ENCODE data around the gene HIBCH.

DNA sequence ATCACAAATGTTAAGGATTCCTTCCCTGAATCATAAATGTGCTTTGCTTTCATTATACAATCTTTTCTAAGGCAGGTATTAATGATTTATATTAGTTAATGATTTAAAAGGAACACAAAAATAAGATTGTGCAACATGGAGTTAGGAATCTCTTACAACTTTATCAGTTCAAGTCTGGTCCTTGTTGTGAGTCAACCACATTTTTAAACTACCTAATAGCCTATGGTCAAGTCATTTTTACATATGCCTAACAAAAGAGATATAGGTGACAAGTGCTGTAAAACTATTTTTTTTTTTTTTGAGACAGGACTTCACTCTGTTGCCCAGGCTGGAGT lies 15.6 kb upstream of the HIBCH start:
- no peak for TF ChIP-seq EZH2 (IDR thresholded peaks at IDR 0.05; ENCODE audit: low read depth, unreplicated experiment)
- no peak for TF ChIP-seq POLR2AphosphoS5 (IDR thresholded peaks at IDR 0.05; ENCODE audit: low read depth)
- TF ChIP-seq, protein P1, sequence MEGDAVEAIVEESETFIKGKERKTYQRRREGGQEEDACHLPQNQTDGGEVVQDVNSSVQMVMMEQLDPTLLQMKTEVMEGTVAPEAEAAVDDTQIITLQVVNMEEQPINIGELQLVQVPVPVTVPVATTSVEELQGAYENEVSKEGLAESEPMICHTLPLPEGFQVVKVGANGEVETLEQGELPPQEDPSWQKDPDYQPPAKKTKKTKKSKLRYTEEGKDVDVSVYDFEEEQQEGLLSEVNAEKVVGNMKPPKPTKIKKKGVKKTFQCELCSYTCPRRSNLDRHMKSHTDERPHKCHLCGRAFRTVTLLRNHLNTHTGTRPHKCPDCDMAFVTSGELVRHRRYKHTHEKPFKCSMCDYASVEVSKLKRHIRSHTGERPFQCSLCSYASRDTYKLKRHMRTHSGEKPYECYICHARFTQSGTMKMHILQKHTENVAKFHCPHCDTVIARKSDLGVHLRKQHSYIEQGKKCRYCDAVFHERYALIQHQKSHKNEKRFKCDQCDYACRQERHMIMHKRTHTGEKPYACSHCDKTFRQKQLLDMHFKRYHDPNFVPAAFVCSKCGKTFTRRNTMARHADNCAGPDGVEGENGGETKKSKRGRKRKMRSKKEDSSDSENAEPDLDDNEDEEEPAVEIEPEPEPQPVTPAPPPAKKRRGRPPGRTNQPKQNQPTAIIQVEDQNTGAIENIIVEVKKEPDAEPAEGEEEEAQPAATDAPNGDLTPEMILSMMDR (conservative IDR thresholded peaks at IDR 0.05; ENCODE audit: low read depth in 2 of 2) = no peak
- TF ChIP-seq ZNF331 (CRISPR knock-in tag; IDR thresholded peaks at IDR 0.05; ENCODE audit: low read depth) = no peak
- TF ChIP-seq, protein P2, sequence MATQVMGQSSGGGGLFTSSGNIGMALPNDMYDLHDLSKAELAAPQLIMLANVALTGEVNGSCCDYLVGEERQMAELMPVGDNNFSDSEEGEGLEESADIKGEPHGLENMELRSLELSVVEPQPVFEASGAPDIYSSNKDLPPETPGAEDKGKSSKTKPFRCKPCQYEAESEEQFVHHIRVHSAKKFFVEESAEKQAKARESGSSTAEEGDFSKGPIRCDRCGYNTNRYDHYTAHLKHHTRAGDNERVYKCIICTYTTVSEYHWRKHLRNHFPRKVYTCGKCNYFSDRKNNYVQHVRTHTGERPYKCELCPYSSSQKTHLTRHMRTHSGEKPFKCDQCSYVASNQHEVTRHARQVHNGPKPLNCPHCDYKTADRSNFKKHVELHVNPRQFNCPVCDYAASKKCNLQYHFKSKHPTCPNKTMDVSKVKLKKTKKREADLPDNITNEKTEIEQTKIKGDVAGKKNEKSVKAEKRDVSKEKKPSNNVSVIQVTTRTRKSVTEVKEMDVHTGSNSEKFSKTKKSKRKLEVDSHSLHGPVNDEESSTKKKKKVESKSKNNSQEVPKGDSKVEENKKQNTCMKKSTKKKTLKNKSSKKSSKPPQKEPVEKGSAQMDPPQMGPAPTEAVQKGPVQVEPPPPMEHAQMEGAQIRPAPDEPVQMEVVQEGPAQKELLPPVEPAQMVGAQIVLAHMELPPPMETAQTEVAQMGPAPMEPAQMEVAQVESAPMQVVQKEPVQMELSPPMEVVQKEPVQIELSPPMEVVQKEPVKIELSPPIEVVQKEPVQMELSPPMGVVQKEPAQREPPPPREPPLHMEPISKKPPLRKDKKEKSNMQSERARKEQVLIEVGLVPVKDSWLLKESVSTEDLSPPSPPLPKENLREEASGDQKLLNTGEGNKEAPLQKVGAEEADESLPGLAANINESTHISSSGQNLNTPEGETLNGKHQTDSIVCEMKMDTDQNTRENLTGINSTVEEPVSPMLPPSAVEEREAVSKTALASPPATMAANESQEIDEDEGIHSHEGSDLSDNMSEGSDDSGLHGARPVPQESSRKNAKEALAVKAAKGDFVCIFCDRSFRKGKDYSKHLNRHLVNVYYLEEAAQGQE (IDR thresholded peaks at IDR 0.05; ENCODE audit: unreplicated experiment) = no peak
- TF ChIP-seq EZH2phosphoT487 (IDR thresholded peaks at IDR 0.05; ENCODE audit: unreplicated experiment) = no peak
